OCI-LY1 (cell line): ENCODE results near the gene HIVEP2.

Experiments used
- H2AFZ ChIP-seq: fragments of 200-600 bp; sonication (generic), shearing (Covaris generic); 2 replicates; pipeline ENCODE4 v1.6.0; 2014; ENCODE audit warnings: antibody characterized with exemption, mild to moderate bottlenecking, low read length
- H3F3A ChIP-seq: fragments of 200-600 bp; sonication (generic), shearing (Covaris generic); 2 replicates; pipeline ENCODE4 v1.6.0; 2014; ENCODE audit warnings: mild to moderate bottlenecking, antibody characterized with exemption, low read length, moderate library complexity; ENCODE audit not compliant: insufficient read depth
- H3K27ac ChIP-seq: fragments of 200-600 bp; sonication (generic); 2 replicates; pipeline ENCODE4 v1.5.1; 2014; ENCODE audit warnings: low read length, mixed run types, mild to moderate bottlenecking, low read depth; ENCODE audit not compliant: poor library complexity, severe bottlenecking
- H3K27me3 ChIP-seq: fragments of 200-600 bp; sonication (generic); 2 replicates; pipeline ENCODE4 v1.6.0; 2014; ENCODE audit warnings: antibody characterized with exemption, mild to moderate bottlenecking, low read length, moderate library complexity; ENCODE audit not compliant: insufficient read depth
- H3K36me3 ChIP-seq: fragments of 200-600 bp; sonication (generic); 2 replicates; pipeline ENCODE4 v1.6.1; 2014; ENCODE audit warnings: mild to moderate bottlenecking, antibody characterized with exemption, low read length, moderate library complexity, mixed read lengths; ENCODE audit not compliant: insufficient read depth
- H3K4me1 ChIP-seq: fragments of 200-600 bp; sonication (generic); 2 replicates; pipeline ENCODE4 v1.5.1; 2014; ENCODE audit warnings: mild to moderate bottlenecking, low read length, moderate library complexity; ENCODE audit not compliant: insufficient read depth, severe bottlenecking
- H3K4me2 ChIP-seq: fragments of 200-600 bp; sonication (generic), shearing (Covaris generic); 2 replicates; pipeline ENCODE4 v1.6.1; 2014; ENCODE audit warnings: low read length
- H3K4me3 ChIP-seq: fragments of 200-600 bp; sonication (generic); 2 replicates; pipeline ENCODE4 v1.5.1; 2014; ENCODE audit warnings: low read length, low read depth, mild to moderate bottlenecking, mixed read lengths; ENCODE audit not compliant: poor library complexity, severe bottlenecking
- H3K79me2 ChIP-seq: fragments of 200-600 bp; shearing (Covaris generic); 2 replicates; pipeline ENCODE4 v1.6.1; 2016; ENCODE audit warnings: mixed run types, low read length, mixed read lengths; ENCODE audit not compliant: insufficient read depth
- H3K9ac ChIP-seq: fragments of 200-600 bp; sonication (generic), shearing (Covaris generic); 2 replicates; pipeline ENCODE4 v1.6.1; 2014; ENCODE audit warnings: mild to moderate bottlenecking, low read length, mixed read lengths
- H3K9me2 ChIP-seq: fragments of 200-600 bp; sonication (generic), shearing (Covaris generic); 2 replicates; pipeline ENCODE4 v1.6.1; 2014; ENCODE audit warnings: low read depth, mild to moderate bottlenecking, low read length, mixed read lengths
- H3K9me3 ChIP-seq: fragments of 200-600 bp; shearing (Covaris generic); 2 replicates; pipeline ENCODE4 v1.6.1; 2014; ENCODE audit warnings: low read length, mixed read lengths
- H4K20me1 ChIP-seq: fragments of 200-600 bp; sonication (generic), shearing (Covaris generic); 2 replicates; pipeline ENCODE4 v1.6.0; 2016; ENCODE audit warnings: mild to moderate bottlenecking, low read length; ENCODE audit not compliant: insufficient read depth
- EZH2 ChIP-seq: fragments of 200-600 bp; sonication (generic), shearing (Covaris generic); IDR thresholded peaks from 2 replicates; pipeline ENCODE4 v1.8.0; 2017; ENCODE audit warnings: borderline replicate concordance, mixed run types, mild to moderate bottlenecking, antibody characterized with exemption, low read length, moderate library complexity, mixed read lengths
- TF ChIP-seq, protein P1 (sequence below): fragments of 200-600 bp; sonication (generic), shearing (Covaris generic); IDR thresholded peaks from 2 replicates; pipeline ENCODE4 v1.5.1; 2017; ENCODE audit warnings: mild to moderate bottlenecking, antibody characterized with exemption, low read length, moderate library complexity, mixed read lengths

Gene HIVEP2

DNA sequence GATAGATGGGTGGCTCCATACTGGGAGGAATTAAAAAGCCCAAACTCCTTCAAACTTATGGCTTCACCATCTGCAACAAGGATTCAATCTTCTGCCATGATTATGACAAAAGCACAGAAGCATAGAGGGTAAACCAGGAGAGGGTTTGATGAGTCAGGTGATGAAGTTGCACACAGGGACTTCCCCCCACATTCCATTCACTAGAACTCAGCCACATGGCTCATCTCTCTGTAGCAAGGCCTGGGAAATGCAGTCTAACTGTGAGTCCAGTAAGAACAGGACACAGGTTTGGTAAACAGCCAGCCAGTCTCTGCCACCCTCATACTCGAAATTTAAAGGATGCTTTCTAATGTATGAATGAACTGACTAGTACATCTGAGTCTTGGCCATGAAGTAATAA, 142.9 kb downstream of the HIVEP2 start:
- no peak overlapping the region for H3K4me3 ChIP-seq
- TF ChIP-seq, protein P1, sequence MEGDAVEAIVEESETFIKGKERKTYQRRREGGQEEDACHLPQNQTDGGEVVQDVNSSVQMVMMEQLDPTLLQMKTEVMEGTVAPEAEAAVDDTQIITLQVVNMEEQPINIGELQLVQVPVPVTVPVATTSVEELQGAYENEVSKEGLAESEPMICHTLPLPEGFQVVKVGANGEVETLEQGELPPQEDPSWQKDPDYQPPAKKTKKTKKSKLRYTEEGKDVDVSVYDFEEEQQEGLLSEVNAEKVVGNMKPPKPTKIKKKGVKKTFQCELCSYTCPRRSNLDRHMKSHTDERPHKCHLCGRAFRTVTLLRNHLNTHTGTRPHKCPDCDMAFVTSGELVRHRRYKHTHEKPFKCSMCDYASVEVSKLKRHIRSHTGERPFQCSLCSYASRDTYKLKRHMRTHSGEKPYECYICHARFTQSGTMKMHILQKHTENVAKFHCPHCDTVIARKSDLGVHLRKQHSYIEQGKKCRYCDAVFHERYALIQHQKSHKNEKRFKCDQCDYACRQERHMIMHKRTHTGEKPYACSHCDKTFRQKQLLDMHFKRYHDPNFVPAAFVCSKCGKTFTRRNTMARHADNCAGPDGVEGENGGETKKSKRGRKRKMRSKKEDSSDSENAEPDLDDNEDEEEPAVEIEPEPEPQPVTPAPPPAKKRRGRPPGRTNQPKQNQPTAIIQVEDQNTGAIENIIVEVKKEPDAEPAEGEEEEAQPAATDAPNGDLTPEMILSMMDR, result no peak
- H3F3A ChIP-seq, result no peaks in the 10 kb centered on the region
- no peak overlapping the region for H3K4me2 ChIP-seq
- no peaks in the 10 kb centered on the region for H3K9me3 ChIP-seq
- H3K9me2 ChIP-seq, result no peaks in the 10 kb centered on the region
- no peak overlapping the region for H2AFZ ChIP-seq
- no peak overlapping the region for H3K27ac ChIP-seq
- peaks cover 6% of the 10 kb centered on the region for H3K4me1 ChIP-seq
- H3K36me3 ChIP-seq, result peaks cover 14% of the 10 kb centered on the region; the same call in 1 of the 2 replicates
- H3K9ac ChIP-seq, result no peak overlapping the region
- H4K20me1 ChIP-seq, result no peaks in the 10 kb centered on the region
- H3K27me3 ChIP-seq, result no peaks in the 10 kb centered on the region
- no peaks in the 10 kb centered on the region for H3K79me2 ChIP-seq

DNA sequence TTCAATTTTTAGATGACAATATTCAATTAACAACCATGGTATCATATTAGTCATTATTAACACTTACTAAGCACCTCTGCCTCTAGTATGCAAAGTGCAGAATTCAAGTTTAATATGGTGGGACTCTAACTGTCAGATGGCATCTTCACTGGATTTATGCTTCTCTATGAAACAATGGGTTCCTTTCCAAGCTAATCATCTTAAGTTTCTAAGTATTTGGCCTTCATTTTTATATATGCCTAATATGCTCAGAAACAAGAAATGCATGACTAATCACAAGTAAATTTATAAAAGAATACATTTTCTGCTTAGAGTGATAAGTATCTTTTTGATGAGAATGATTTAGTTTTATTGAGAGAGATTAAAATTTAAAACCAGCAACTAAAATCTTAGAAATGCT, 144.7 kb downstream of the HIVEP2 start:
- Histone ChIP-seq H3K9ac (no peak overlapping the region), H3K4me2 (no peak overlapping the region), H2AFZ (no peak overlapping the region), H3K9me3 (no peaks in the 10 kb centered on the region), H3F3A (no peaks in the 10 kb centered on the region), H3K9me2 (no peaks in the 10 kb centered on the region), H3K4me3 (no peak overlapping the region), H3K27ac (no peak overlapping the region), H3K79me2 (no peaks in the 10 kb centered on the region), H4K20me1 (no peaks in the 10 kb centered on the region), H3K27me3 (no peaks in the 10 kb centered on the region), H3K4me1 (peaks cover 6% of the 10 kb centered on the region), H3K36me3 (peaks cover 18% of the 10 kb centered on the region; the same call in 1 of the 2 replicates)
- TF ChIP-seq, protein P1, result no peak
- TF ChIP-seq EZH2, result no peak

DNA sequence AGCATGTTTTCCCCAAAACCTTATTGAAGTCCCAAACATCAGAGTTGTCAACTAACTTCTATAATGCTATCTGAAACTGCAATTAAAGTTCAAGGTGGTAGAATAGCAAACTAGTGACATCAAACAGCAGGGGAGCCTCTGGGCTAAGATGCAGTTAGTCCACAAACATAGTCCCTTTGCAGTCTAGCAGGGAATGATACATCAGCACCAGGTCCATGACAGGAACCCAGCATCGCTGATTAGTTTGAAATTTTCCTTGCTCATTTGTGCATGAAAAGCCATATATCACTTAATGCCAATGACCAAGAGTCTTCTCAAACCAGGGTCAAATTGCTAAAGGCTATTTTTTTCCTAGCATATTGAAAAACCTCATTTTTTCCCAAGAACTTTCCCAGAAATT, 145.3 kb downstream of the HIVEP2 start:
- Histone ChIP-seq H3K79me2 (no peaks in the 10 kb centered on the region), H3K9ac (no peak overlapping the region), H3K27ac (no peak overlapping the region), H3F3A (no peaks in the 10 kb centered on the region), H3K4me2 (no peak overlapping the region), H3K36me3 (peaks cover 18% of the 10 kb centered on the region; the same call in 1 of the 2 replicates), H3K27me3 (no peaks in the 10 kb centered on the region), H3K9me2 (no peaks in the 10 kb centered on the region), H4K20me1 (no peaks in the 10 kb centered on the region), H3K4me3 (no peak overlapping the region), H3K9me3 (no peaks in the 10 kb centered on the region), H2AFZ (no peak overlapping the region), H3K4me1 (peaks cover 6% of the 10 kb centered on the region)
- TF ChIP-seq, protein P1, result no peak
- no peak for TF ChIP-seq EZH2
